Epithelial cell of proximal tubule (primary cell): ENCODE measurements around the gene CCDC81. TPM values are rescaled to one million over a fixed set of nuclear protein-coding genes. Genes with fewer than 3 reads are reported as not detected.

ENCODE experiments used
- DNase-seq: peaks from one replicate; pipeline ENCODE4 v3.0.0-alpha.2; 2011; ENCODE audit warnings: low read depth
- H3K4me3 ChIP-seq: 2 replicates; pipeline ENCODE4 v1.5.1; 2011; ENCODE audit warnings: low read depth, mild to moderate bottlenecking, low read length
- CTCF ChIP-seq: conservative IDR thresholded peaks from 2 replicates; pipeline ENCODE4 v1.5.1; 2012; ENCODE audit warnings: low read depth, mild to moderate bottlenecking, low read length
- total RNA-seq: library from RNA; depleted of rRNA; stranded (reverse); fragments of >200 nt; gene quantifications from 2 replicates; pipeline ENCODE4 v1.2.3, GENCODE V29; 2015

The CCDC81 gene
- total RNA-seq, 1 donor from 2014 or later = 0.81 TPM

- DNase-seq = no peak
- H3K4me3 ChIP-seq = no peak overlapping the region
- no peak for TF ChIP-seq CTCF
These were observed 86.0 kb downstream of the CCDC81 start for GRCh38 chr11:86460461-86461385.

GRCh38 chr11:86461892-86462291, 87.2 kb downstream of the CCDC81 start:
- DNase-seq = no peak
- TF ChIP-seq CTCF = no peak
- H3K4me3 ChIP-seq = no peak overlapping the region

- H3K4me3 ChIP-seq = no peak overlapping the region
- no peak for TF ChIP-seq CTCF
- DNase-seq = no peak
These were observed 88.4 kb downstream of the CCDC81 start for GRCh38 chr11:86463120-86463519.

- H3K4me3 ChIP-seq = no peak overlapping the region
- no peak for DNase-seq
- no peak for TF ChIP-seq CTCF
These were observed 89.3 kb downstream of the CCDC81 start for GRCh38 chr11:86463955-86464354.

GRCh38 chr11:86464509-86465221, 90.0 kb downstream of the CCDC81 start:
- no peak for DNase-seq
- no peak for TF ChIP-seq CTCF
- no peak overlapping the region for H3K4me3 ChIP-seq

- DNase-seq = no peak
- H3K4me3 ChIP-seq = no peak overlapping the region
- TF ChIP-seq CTCF = no peak
These were observed 93.5 kb downstream of the CCDC81 start for GRCh38 chr11:86468169-86468568.
